Stimulated activated CD8-positive, alpha-beta memory T cell treated with anti-CD3 and anti-CD28 coated beads, Interleukin-2, amount 100 ng/mL, for 48 hours (primary cell): ENCODE results near the gene CPLX1.

ENCODE experiments used
- DNase-seq, 2 donors: peaks; one replicate each; pipeline ENCODE4 v3.0.0-alpha.2; 2020; ENCODE audit warnings: low read depth in 2 of 2

CPLX1 gene

DNA sequence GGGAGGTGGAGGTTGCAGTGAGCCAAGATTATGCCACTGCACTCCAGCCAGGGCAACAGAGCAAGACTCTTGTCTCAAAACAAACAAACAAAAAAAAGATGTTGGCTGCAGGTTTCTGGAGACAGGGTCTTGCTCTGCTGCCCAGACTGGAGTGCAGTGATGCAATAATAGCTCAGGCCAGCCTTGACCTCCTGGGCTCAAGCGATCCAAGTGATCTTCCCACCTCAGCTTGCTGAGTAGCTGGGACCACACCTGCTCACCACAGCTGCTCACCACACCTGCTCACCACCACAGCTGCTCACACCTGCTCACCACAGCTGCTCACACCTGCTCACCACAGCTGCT is 29.9 kb upstream of the CPLX1 start:
- no peak for DNase-seq

DNA sequence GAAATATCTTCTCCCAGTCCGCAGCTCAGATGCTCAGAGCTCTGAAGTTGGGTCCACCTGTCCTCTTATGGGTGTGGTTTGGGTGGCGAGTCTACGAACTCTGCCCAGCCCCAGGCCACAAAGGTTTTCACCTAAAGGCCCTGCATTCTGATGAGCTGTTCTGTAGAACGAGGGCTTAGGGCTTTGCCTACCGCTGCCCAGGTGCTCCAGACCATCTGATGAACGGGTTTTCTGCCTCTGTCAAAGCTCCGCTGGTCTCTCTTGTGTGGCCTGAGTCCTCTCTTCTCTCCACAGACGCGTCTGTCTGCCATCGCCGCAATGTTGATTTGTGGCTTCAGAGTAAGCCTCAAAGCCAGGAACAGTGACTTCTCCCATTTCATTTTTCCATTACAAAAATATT is 28.4 kb upstream of the CPLX1 start:
- DNase-seq = no peak

GRCh38 chr4:853416-853781 is 27.5 kb upstream of the CPLX1 start:
- DNase-seq = no peak

DNA sequence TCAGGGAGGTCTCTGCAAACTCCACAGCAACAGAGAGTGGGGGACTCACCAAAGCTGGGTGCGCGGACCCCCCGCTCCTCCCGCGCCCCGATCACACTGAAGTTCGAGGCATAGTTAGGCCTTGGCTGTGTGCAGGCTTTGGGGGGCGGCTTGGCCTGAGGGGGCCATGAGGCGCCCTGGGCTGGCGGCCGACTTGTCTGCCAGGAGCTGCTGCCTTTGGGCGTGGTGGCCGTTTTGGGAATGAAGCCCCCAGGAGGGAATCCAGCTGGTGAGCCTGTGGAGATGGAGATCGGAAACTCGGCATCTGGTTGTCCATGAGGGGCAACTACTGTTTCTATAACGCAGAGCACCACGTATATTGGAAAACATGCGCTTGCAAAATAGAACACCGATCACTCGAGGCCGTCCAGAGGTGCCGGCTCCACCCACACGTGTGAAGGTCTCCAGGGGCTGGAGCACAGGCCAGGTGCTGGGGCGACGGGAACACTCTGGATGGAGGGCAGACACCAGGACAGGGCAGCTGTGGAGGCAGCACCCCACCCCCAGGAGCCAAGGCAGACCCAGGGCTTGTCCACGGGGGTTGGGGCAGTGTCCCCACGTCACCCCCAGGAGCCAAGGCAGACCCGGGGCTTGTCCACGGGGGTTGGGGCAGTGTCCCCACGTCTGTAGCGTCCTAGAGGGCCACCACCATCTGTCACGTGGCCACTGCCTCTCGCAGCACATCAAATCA is 25.9 kb upstream of the CPLX1 start:
- no peak for DNase-seq

DNA sequence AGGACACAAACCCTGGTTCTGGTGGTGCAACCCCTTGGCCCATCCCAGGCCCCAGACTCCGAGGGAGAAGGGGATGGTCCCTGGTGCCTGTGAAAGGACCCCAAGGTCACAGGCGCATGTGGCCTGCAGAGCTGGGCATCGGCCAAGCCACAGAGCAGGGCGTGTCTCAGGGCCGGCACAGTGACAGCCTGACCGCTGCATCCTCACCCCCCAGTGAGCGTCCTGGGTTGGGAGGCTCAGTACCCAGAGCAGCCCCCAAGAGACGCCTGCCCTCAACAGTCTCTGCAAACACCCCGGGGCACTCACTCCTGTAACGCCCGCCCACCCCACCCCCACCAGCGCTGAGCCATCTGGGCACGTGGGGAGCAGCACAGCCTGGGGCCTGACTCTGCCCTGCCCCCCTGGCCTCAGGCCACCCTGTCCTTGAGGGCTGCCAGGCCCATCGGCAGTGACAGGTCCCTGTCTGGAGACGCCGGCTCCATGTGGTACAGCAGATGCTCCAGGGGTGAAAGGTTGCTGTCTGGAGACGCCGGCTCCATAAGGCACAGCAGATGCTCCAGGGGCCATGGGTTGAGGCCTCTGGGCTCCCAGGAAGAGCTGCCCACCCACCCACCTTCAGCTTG is 24.5 kb upstream of the CPLX1 start:
- no peak for DNase-seq

DNA sequence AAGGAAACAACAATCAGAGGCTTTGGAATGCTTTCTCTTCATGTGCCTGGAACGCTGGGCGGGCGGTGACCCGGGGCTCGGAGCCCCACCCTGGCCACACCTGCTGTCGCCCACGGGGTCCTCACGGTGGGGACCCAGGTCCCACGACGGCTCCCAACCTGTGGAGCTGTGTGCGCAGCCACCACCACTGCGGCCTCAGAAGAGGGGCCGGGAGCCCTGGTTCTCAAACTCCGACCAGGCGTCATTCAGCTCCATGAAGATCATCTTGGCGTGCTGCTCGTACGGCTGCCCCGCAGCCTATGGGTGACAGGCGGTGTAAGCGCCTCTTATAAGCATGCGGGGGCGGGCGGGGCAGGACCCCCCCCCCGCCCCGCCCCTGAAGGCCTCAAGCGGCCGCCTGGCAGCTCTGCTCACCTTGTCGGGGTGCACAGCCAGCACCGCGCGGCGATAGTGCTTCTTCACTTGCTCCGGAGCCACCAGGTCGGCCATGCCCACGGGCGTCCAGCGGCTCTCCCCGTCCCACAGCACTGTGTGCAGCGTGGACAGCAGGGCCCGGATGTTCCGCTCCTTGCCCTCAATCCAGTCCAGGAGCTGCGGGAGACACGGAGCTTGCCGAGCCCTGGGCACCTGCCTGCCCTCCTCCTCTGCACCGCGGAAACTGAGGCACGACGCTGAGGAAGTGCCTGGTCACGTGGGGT is 23.7 kb upstream of the CPLX1 start:
- no peak for DNase-seq

GRCh38 chr4:848803-849477 is 23.0 kb upstream of the CPLX1 start:
- DNase-seq = no peak

DNA sequence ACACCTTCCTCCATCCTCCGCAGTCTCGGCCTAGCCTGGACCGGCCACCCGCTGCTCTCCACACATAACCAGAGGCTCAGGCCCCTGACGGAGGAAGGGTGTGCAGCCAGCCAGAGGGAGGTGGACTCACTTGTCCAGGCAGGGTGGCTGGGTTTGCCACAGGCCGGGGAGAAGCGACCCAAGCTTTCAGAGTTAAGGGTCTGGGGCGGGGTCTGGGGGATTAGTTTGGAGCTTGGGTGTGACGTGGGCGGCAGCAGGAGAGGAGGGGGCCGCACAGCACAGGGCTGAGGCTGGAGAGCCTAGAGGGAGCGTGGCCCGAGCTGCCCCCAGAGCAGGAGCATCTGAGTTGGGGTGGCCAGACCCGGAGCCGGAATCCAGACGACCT is 22.4 kb upstream of the CPLX1 start:
- no peak for DNase-seq

DNA sequence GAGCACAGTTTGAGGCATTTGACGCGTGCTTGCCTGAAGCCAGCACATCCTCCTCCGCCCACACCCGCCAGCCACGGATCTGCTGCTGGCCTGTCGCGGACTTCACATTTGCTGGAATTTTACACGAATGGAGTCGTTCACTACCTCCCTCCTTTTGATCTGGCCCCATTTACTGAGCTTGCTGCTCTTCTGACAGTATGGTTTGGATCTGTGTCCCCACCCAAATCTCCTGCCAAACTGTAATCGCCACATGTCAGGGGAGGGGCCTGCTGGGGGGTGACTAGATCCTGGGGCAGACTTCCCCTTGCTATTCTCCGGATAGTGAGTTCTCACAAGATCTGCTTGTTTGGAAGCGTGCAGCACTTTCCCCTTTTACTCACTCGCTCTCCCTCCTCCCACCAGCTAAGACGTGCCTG is 19.9 kb upstream of the CPLX1 start:
- DNase-seq = no peak

- no peak for DNase-seq
Measured at GRCh38 chr4:845233-845835, 19.4 kb upstream of the CPLX1 start.

GRCh38 chr4:844752-845232 is 18.9 kb upstream of the CPLX1 start:
- no peak for DNase-seq

DNA sequence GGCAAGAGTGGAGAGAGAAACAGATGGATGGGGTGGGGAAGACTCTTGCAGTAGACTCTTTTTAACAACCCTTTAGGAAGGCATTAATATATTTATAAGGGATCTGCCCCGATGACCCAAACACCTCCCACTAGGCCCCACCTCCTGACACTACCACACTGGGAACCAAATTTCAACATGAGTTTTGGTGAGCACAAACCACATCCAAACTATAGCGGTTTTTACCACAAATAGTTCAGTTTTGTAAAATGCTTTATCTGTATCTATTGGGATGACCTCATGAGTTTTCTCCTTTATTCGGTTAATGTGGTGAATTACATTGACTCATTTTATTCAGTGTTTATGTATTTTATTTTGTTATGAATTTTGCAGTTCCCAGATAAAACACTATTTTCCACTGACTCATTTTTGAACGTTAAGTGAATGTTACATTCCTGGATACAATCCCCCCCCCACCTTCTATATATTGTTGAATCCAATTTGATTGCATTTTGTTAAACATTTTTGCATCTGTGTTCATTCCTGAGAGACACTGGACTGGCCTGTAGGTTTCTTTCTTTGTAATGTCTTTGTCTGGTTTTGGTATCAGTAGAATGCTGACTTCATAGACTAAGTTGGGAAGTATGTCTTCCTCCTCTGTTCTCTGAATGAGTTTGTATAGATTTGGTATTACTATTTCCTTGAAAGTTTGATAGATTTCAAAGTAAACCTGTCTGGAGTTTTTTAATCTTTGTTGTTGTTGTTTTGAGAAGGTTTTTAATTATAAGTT is 13.9 kb upstream of the CPLX1 start:
- DNase-seq = no peak

DNA sequence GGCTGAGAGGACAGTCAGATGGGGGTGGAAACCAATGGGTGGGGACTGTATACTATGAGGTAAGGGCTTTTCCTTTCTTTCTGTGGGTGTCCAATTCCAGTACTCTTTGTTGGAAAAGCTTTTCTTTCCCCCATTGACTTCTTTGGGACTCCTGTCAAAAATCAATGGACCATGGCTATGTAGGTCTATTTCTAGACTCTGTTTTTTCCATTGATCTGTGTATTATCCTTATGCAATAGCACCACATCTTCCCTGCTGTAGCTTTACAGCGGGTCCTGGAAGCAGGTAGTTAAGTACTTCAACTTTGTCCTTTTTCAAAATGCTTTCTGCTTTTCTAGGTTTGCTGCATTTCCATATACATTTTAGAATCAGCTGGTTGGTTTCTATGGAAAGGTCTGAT is 11.8 kb upstream of the CPLX1 start:
- DNase-seq = no peak

- no peak for DNase-seq
Measured at GRCh38 chr4:836750-837301, 10.9 kb upstream of the CPLX1 start.

DNA sequence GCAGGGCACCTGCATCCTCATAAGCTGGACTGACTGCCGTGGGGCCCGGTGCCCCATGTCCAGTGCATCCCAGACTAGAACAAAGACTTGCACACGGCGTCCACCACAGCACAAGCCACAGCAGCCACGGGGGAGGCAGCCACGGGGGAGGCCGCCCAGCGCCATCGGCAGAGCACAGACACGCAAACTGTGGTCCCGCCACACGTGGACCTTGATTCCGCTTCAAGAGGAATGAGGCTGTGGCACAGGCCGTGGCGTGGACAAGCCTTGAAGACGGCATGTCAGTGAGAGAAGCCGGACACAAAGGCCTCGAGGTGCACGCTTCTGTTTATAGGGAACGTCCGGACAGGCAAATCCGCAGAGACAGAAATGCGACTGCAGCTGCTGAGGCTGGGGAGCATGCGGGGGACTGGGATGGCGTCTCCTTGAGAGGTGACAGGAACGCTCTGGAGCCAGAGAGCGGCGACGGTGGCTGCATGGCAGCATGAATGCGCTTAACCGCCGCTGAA is 10.1 kb upstream of the CPLX1 start:
- no peak for DNase-seq

- no peak for DNase-seq
Measured at GRCh38 chr4:835148-836002, 9.4 kb upstream of the CPLX1 start.

DNA sequence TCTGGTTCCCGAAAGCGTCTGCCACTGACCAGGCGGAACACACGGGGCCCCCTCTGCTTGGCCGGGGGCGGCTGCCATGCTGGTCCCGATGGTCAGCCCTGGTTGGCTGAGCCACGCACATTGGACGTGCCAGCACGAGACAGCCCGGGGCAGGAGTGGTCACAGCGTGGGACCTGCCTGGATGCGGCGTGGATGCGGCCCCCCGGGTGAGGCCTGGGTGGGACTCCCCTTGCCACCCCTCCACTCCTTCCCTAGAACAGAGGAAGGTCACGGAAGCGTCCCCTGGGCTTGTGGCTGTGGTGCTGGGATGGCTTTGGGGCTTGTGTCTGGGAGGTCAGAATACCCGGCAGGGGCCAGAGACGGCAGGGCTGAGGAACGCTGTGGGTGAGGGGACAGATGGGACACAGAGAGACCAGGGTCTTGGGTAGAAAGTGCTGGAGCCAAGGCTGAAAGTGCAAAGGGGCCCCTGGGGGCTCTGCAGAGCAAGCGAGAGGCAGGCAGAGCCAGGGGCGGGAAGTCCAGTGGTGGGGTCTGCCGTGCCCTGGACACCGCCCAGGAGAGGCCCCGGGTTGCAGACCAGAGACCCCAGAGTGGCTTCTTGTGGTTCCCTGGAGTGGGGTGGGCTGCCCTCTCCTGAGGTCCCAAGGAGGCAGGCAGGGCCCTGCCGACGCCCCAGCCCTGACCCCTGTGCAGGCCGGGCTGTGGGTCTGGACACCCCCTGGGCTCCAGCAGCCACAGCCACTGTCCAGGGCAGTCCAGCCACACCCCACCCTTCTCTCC is 8.6 kb upstream of the CPLX1 start:
- no peak for DNase-seq

GRCh38 chr4:833731-834367 is 7.9 kb upstream of the CPLX1 start:
- no peak for DNase-seq

- DNase-seq = no peak
Measured at GRCh38 chr4:833156-833555, 7.2 kb upstream of the CPLX1 start.
